CD8-positive, alpha-beta memory T cell (primary cell): ENCODE data around the gene HOXA1. TPM values are rescaled to one million over a fixed set of nuclear protein-coding genes. Genes with fewer than 3 reads are reported as not detected.

Source experiments
- CTCF ChIA-PET: fragments of 350-600 bp; sonication (Branson Sonifier 250); formaldehyde crosslinking; loops from one replicate; lab custom pipeline; 2021; ENCODE audit warnings: antibody characterized with exemption; lab: Charles Lee
- POLR2A ChIA-PET: fragments of 350-600 bp; sonication (Branson Sonifier 250); formaldehyde crosslinking; loops from one replicate; lab custom pipeline; 2021; ENCODE audit warnings: antibody characterized with exemption; lab: Charles Lee
- DNase-seq, 5 donors: peaks; one replicate each; pipeline versions ENCODE4 v3.0.0 to v3.0.0-alpha.2; 2020 to 2022; ENCODE audit warnings: mixed read lengths in 1 of 5
- H3K27ac ChIP-seq: one replicate; pipeline ENCODE4 v1.7.0; 2013; ENCODE audit warnings: low read depth, mild to moderate bottlenecking, low read length, moderate library complexity
- H3K27me3 ChIP-seq: 2 replicates; pipeline ENCODE4 v1.7.0; 2013; ENCODE audit warnings: low read length, mild to moderate bottlenecking; ENCODE audit not compliant: insufficient read depth, poor library complexity, severe bottlenecking
- H3K36me3 ChIP-seq: 2 replicates; pipeline ENCODE4 v1.7.0; 2013; ENCODE audit warnings: mild to moderate bottlenecking, low read length, moderate library complexity; ENCODE audit not compliant: insufficient read depth
- H3K4me1 ChIP-seq: 2 replicates; pipeline ENCODE4 v1.7.0; 2013; ENCODE audit warnings: mild to moderate bottlenecking, low read length, moderate library complexity; ENCODE audit not compliant: insufficient read depth
- H3K4me3 ChIP-seq: 2 replicates; pipeline ENCODE4 v1.7.0; 2013; ENCODE audit warnings: mild to moderate bottlenecking, low read length
- H3K9me3 ChIP-seq: 2 replicates; pipeline ENCODE4 v1.7.0; 2013; ENCODE audit warnings: mild to moderate bottlenecking, low read length
- H3K27ac Mint-ChIP-seq, 8 donors: one replicate each; pipeline ENCODE4 v1.8.0; 2020 to 2021; ENCODE audit warnings: mixed read lengths in 8 of 8, mild to moderate bottlenecking in 6 of 8, inconsistent platforms in 3 of 8, moderate library complexity in 3 of 8
- H3K27me3 Mint-ChIP-seq, 2 donors: one replicate each; pipeline ENCODE4 v1.8.0; 2020 to 2021; ENCODE audit warnings: mixed read lengths in 2 of 2, mild to moderate bottlenecking in 1 of 2, moderate library complexity in 1 of 2
- H3K36me3 Mint-ChIP-seq, 3 donors: one replicate each; pipeline ENCODE4 v1.8.0; 2020 to 2021; ENCODE audit warnings: mixed read lengths in 3 of 3, inconsistent platforms in 1 of 3, mild to moderate bottlenecking in 1 of 3
- H3K4me1 Mint-ChIP-seq, 3 donors: one replicate each; pipeline ENCODE4 v1.8.0; 2020 to 2021; ENCODE audit warnings: mixed read lengths in 3 of 3, inconsistent platforms in 1 of 3, mild to moderate bottlenecking in 1 of 3
- H3K4me3 Mint-ChIP-seq, 7 donors: one replicate each; pipeline ENCODE4 v1.8.0; 2020 to 2021; ENCODE audit warnings: mixed read lengths in 7 of 7, mild to moderate bottlenecking in 6 of 7, moderate library complexity in 4 of 7, inconsistent platforms in 2 of 7
- H3K9me3 Mint-ChIP-seq, 5 donors: one replicate each; pipeline ENCODE4 v1.8.0; 2020 to 2022; ENCODE audit warnings: mixed read lengths in 5 of 5, mild to moderate bottlenecking in 3 of 5, moderate library complexity in 2 of 5, inconsistent platforms in 1 of 5
- polyA plus RNA-seq: library from polyadenylated mRNA; unstranded; fragments of 300-500 nt; fragmentation: Illumina TruSeq; gene quantifications from one replicate; pipeline ENCODE4 v1.2.3, GENCODE V29; 2021
- total RNA-seq, 2 experiments: library from RNA; stranded (reverse); gene quantifications; one replicate each; pipeline ENCODE4 v1.2.3, GENCODE V29; 2021

Gene HOXA1
- total and polyA plus RNA-seq, 3 experiments from 2014 or later: 0.31 to 0.75 (median 0.38) TPM

DNA sequence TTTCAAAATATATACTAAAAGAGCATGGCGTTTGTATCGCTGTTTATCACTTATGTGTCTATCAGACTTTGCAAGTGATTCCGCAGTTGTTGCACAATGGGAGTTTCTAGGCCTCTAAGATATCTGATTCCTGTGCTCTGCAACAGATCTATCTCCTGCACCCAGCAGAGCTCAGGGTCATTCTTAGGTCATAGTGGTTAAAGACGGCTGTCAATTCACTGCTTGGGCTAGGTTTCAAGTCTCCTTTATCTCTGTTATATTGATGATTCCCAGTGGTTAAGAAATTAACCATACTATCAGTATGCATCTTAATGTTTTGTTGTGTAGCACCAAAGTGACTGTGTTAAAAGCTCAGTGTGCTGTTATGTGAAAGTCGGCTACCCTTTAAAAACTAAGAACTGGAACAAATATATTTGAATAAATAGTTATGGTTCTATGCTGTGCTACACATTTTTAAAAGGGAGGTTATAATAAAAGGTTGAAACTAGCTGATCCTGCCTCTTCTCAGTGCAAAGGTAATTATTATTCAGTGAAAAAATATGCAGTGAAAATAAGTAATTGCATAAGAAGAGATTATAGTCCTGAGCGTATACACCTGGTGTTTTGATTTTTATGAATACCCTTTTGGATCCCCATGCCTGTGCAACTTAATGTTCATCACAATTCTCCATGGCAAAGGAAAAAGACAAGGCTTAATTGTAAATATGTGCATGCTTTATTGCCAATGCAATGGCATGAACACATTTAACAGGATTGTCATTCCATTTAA, 24.0 kb downstream of the HOXA1 start:
- no peak overlapping the region for H3K27ac Mint-ChIP-seq
- POLR2A ChIA-PET: no interaction called here
- peaks cover 0 to 3% (median 0%) of the 10 kb centered on the region in 3 donors for H3K4me1 Mint-ChIP-seq
- H3K4me3 ChIP-seq: no peak overlapping the region
- H3K36me3 Mint-ChIP-seq: no peaks in the 10 kb centered on the region
- H3K27ac ChIP-seq: no peak overlapping the region
- no peaks in the 10 kb centered on the region for H3K9me3 Mint-ChIP-seq
- H3K36me3 ChIP-seq: no peaks in the 10 kb centered on the region
- H3K27me3 Mint-ChIP-seq: peaks cover 13 to 38% of the 10 kb centered on the region in 2 donors
- no peaks in the 10 kb centered on the region for H3K9me3 ChIP-seq
- no peak overlapping the region for H3K4me3 Mint-ChIP-seq
- CTCF ChIA-PET: no interaction called here
- DNase-seq: no peak
- no peaks in the 10 kb centered on the region for H3K27me3 ChIP-seq
- H3K4me1 ChIP-seq: no peaks in the 10 kb centered on the region

DNA sequence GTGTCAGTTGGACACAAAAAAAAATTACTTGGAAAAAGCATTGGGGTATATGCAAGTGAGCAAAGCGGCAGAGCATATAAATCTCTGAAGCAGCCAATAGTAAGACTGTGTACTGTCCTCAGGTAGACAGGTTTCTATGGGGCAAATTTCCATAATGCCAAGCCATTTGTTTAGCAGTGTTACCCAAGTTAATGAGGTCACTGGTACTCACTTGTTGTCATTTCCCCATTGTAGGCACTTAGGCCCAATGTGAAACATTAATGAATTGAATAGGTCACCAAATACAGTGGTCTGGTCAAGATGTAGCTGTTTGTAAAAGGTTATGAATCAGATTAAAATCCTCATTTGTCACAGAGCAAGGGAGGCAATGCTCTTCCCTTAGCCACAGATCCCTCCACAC, 27.5 kb downstream of the HOXA1 start:
- no peak overlapping the region for H3K27ac ChIP-seq
- Mint-ChIP-seq H3K4me3 (no peak overlapping the region), H3K4me1 (peaks cover 0 to 4% (median 0%) of the 10 kb centered on the region in 3 donors), H3K36me3 (no peaks in the 10 kb centered on the region), H3K9me3 (no peaks in the 10 kb centered on the region), H3K27me3 (peaks cover 18 to 30% of the 10 kb centered on the region in 2 donors), H3K27ac (no peak overlapping the region)
- ChIA-PET CTCF (interaction anchor here (1.2 kb wide), 1 partner anchor 582 kb away, joined by 3 read pairs; no protein-coding TSS in a partner anchor), POLR2A (no interaction called here)
- no peak for DNase-seq
- no peaks in the 10 kb centered on the region for H3K4me1 ChIP-seq
- no peaks in the 10 kb centered on the region for H3K27me3 ChIP-seq
- no peaks in the 10 kb centered on the region for H3K9me3 ChIP-seq
- no peaks in the 10 kb centered on the region for H3K36me3 ChIP-seq
- no peak overlapping the region for H3K4me3 ChIP-seq

DNA sequence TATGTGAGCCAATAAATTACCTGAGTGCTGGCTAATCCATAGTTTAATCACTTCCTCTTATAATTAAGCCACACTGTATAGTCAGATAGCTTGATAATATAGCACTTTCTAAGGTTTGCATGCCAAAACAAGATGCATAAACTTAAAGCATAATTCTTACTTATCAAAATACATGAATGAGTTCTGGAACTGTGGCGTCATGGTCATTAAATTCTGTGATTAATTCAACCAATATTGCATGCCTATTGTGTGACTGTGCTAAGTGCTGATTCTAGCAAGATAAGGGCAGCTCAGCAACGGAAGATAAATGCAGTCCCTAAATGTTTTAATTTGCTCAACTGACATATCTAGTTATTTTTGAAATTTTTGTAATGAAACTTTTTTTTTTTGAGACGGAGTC, 29.7 kb downstream of the HOXA1 start:
- Mint-ChIP-seq H3K9me3 (no peaks in the 10 kb centered on the region), H3K27me3 (peaks cover 15 to 24% of the 10 kb centered on the region in 2 donors), H3K4me1 (peaks cover 0 to 4% (median 0%) of the 10 kb centered on the region in 3 donors), H3K36me3 (no peaks in the 10 kb centered on the region), H3K4me3 (no peak overlapping the region), H3K27ac (no peak overlapping the region)
- ChIA-PET POLR2A (no interaction called here), CTCF (no interaction called here)
- Histone ChIP-seq H3K4me3 (no peak overlapping the region), H3K27me3 (no peaks in the 10 kb centered on the region), H3K27ac (no peak overlapping the region), H3K9me3 (no peaks in the 10 kb centered on the region), H3K36me3 (no peaks in the 10 kb centered on the region), H3K4me1 (no peaks in the 10 kb centered on the region)
- no peak for DNase-seq

DNA sequence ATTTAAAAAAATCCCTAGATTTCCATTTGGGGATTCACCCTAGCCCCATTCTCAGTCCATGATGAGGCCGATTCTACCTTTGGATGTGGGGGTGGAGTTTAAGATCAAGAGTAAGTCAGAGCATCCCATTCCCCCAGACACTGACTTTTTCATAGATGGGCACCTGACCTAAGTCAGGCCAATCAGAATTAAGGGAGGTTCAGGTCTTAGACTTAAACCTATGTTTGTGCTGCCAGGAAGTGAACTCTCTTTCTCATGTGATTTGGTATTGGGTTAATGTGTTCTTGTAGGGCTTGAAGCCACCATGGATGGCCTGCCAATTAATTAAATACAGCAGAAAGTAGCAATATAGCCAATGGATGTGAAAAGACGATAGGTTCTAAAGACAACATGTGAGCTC, 30.1 kb downstream of the HOXA1 start:
- Histone ChIP-seq H3K27ac (no peak overlapping the region), H3K4me1 (no peaks in the 10 kb centered on the region), H3K4me3 (no peak overlapping the region), H3K27me3 (no peaks in the 10 kb centered on the region), H3K9me3 (no peaks in the 10 kb centered on the region), H3K36me3 (no peaks in the 10 kb centered on the region)
- POLR2A ChIA-PET: no interaction called here
- Mint-ChIP-seq H3K27me3 (peaks cover 20 to 28% of the 10 kb centered on the region in 2 donors), H3K4me1 (peaks cover 0 to 4% (median 0%) of the 10 kb centered on the region in 3 donors), H3K36me3 (no peaks in the 10 kb centered on the region), H3K27ac (no peak overlapping the region), H3K9me3 (no peaks in the 10 kb centered on the region), H3K4me3 (no peak overlapping the region)
- DNase-seq: no peak
- CTCF ChIA-PET: no interaction called here

- Mint-ChIP-seq H3K4me3 (no peak overlapping the region), H3K4me1 (peaks cover 0 to 4% (median 0%) of the 10 kb centered on the region in 3 donors), H3K27me3 (peaks cover 20 to 39% of the 10 kb centered on the region in 2 donors), H3K9me3 (no peaks in the 10 kb centered on the region), H3K27ac (no peak overlapping the region), H3K36me3 (no peaks in the 10 kb centered on the region)
- no peaks in the 10 kb centered on the region for H3K36me3 ChIP-seq
- no peaks in the 10 kb centered on the region for H3K4me1 ChIP-seq
- H3K27me3 ChIP-seq: no peaks in the 10 kb centered on the region
- ChIA-PET POLR2A (no interaction called here), CTCF (no interaction called here)
- no peak overlapping the region for H3K4me3 ChIP-seq
- H3K27ac ChIP-seq: no peak overlapping the region
- no peak for DNase-seq
- no peaks in the 10 kb centered on the region for H3K9me3 ChIP-seq
These were observed 31.1 kb downstream of the HOXA1 start for GRCh38 chr7:27064661-27065060.

DNA sequence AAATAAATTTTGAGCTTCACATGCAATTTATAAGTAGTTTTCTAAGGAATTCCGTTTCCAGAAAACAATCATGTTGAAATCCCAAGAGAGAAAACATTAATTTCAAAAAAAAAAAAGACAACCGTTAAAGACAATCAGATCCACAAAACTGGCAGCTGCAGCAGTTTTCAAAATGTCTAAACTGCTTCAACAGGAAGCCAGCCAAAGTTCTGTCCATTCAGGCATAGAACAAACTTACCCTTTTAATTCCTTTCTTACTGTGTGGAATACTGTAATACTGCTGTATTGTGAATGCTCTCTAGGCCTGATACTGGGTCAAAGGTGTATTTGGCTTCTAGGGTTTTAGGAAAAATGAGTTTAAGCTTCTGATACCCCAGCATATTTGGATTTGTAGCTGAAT, 31.6 kb downstream of the HOXA1 start:
- ChIA-PET POLR2A (no interaction called here), CTCF (no interaction called here)
- no peaks in the 10 kb centered on the region for H3K36me3 Mint-ChIP-seq
- H3K27me3 ChIP-seq: no peaks in the 10 kb centered on the region
- no peaks in the 10 kb centered on the region for H3K9me3 Mint-ChIP-seq
- no peak overlapping the region for H3K27ac Mint-ChIP-seq
- H3K4me3 ChIP-seq: no peak overlapping the region
- peaks cover 15 to 44% of the 10 kb centered on the region in 2 donors for H3K27me3 Mint-ChIP-seq
- no peak for DNase-seq
- H3K4me1 ChIP-seq: no peaks in the 10 kb centered on the region
- no peak overlapping the region for H3K27ac ChIP-seq
- peaks cover 0 to 4% (median 0%) of the 10 kb centered on the region in 3 donors for H3K4me1 Mint-ChIP-seq
- no peak overlapping the region for H3K4me3 Mint-ChIP-seq
- no peaks in the 10 kb centered on the region for H3K9me3 ChIP-seq
- H3K36me3 ChIP-seq: no peaks in the 10 kb centered on the region

- no peak for DNase-seq
- H3K36me3 ChIP-seq: no peaks in the 10 kb centered on the region
- H3K4me1 ChIP-seq: no peaks in the 10 kb centered on the region
- Mint-ChIP-seq H3K27me3 (peaks cover 14 to 43% of the 10 kb centered on the region in 2 donors), H3K27ac (no peak overlapping the region), H3K36me3 (no peaks in the 10 kb centered on the region), H3K4me3 (no peak overlapping the region), H3K4me1 (peaks cover 0 to 4% (median 0%) of the 10 kb centered on the region in 3 donors), H3K9me3 (no peaks in the 10 kb centered on the region)
- no peaks in the 10 kb centered on the region for H3K9me3 ChIP-seq
- ChIA-PET POLR2A (no interaction called here), CTCF (no interaction called here)
- no peak overlapping the region for H3K4me3 ChIP-seq
- H3K27me3 ChIP-seq: no peaks in the 10 kb centered on the region
- no peak overlapping the region for H3K27ac ChIP-seq
These were observed 32.9 kb downstream of the HOXA1 start for GRCh38 chr7:27062946-27063345.

GRCh38 chr7:27053153-27053552, 42.6 kb downstream of the HOXA1 start:
- Histone ChIP-seq H3K27me3 (no peaks in the 10 kb centered on the region), H3K4me3 (no peak overlapping the region), H3K36me3 (no peaks in the 10 kb centered on the region), H3K27ac (no peak overlapping the region), H3K4me1 (no peaks in the 10 kb centered on the region), H3K9me3 (no peaks in the 10 kb centered on the region)
- Mint-ChIP-seq H3K9me3 (no peaks in the 10 kb centered on the region), H3K4me3 (no peak overlapping the region), H3K27ac (no peak overlapping the region), H3K4me1 (no peaks in the 10 kb centered on the region), H3K36me3 (no peaks in the 10 kb centered on the region), H3K27me3 (peaks cover 5 to 6% of the 10 kb centered on the region in 2 donors)
- no peak for DNase-seq
- ChIA-PET POLR2A (no interaction called here), CTCF (no interaction called here)
